Fibroblast of skin of right biceps (primary cell): ENCODE results near the gene ADH5.
A peak's percentile ranks its signal among the peaks of the same experiment; 100 is the strongest.
"Not testable (repeated sequence)": the region's sequence is repeated elsewhere in the genome, so short reads cannot be mapped to it uniquely, and the experiment has no call there.

Experiments
- DNase-seq: peaks from one replicate; pipeline ENCODE4 v3.0.0-alpha.2; 2013

ADH5 gene

DNA sequence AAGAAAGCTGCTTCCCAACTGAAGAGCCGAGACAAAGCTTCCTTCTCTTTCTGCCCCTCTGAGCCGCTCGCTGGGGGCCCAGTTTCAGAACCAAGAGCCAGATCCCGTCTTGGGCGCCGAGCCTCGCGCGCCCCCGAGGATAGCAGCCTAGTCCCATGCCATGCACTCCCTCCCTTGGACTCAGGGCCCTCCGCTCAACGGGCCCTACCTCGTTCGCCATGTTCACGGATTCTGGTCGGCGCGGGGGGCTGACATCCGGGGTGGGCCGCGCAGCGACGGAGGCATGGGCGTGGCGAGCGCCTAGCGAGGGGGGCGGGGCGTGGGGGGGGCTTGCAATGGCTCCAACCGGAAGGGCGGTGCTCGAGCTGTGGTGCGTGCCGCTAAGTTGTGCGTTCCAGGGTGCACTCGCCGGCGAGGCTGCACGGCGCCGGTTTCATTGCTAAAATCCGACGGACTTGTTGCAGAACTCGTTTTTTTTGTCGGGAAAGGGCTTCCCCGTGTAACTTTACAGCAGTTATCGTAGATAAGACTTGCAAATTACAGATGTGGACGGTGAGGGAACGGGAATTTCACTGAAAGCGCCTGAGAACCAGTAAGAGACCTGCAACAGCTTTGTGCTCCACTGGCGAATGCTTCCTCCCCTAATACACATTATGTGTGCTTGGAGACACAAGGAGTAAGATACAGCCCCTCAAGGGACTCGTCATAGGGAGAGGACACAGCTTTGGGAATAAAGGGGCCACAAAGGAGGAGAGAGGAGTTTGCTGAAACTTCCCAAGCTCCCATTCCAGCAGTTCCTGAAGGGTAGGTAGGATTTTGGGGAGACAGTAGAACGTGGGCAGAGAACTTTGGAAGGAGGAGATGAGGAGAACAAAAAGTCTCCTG is at the start of gene ADH5:
TSS of gene ADH5 (minus strand) at position 308 of the 885 bp plus-strand sequence. CDS start at position 220, 88 bp downstream.
- DNase-seq: peak; percentile 89

DNA sequence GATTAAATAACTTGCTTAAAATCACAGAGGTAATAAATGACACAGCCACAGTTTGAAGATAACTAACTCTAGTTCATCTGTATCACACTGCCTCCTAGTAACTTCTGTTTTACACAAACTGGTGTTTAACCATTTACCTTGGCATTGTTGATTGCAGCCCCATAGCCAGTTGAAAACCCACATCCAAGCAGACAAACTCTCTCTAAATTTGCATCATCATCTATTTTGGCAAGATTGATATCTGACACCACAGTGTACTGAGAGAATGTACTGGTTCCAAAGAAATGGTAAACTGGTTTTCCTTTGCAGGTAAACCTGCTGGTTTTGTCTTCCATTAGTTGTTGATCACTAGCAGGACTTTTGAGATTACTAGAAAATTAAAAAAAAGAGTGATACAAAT is 47.7 kb upstream of the ADH5 start:
- no peak for DNase-seq

DNA sequence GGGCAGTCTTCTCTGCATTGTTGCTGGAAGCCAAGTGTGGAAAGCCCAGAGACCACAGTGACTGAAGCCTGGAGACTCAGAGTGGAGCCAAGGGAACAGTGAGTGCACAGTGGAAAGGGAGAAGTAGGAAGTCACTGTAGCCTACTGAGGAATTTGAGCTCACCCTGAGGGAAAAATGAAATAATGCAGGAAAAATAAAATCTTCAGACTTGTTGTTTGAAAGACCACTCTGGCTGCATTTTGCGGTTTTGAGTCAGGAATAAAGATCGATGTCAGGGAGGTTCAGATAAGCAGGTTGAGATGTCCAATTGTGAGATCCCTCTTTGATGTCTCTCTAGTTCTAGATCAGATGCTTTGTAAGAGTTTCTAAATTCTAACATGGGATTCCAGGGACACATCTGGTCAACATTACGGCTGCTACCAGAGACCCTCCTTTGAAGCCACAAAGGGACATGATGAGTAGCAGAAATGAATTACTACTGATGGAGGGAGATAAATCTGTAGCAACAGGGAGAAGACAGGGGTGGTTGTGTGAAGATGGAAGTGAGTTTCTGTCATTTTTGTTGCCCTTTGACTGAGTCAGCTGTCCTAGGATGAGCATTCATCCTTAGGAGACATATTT is 47.1 kb upstream of the ADH5 start:
- DNase-seq: peak; percentile 35

DNA sequence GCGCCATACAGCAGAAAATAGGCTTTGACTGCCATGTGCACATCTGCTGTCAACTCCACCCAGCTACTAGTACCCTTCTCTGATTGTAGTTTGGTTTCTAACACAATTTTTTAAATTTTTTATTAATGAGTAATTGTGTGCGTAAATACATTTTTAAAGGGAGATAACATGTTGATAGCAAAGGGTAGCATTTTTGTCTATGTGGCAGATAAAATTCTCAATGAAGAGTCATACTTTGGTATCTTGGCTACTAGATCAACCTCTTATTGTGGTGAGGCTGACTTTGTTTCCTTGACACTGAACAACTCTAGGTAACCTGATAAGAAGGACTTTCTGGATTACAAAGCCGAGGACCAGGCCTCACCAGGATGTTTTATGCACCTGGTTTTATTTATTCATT is 46.0 kb upstream of the ADH5 start:
- DNase-seq: peak; percentile 3

DNA sequence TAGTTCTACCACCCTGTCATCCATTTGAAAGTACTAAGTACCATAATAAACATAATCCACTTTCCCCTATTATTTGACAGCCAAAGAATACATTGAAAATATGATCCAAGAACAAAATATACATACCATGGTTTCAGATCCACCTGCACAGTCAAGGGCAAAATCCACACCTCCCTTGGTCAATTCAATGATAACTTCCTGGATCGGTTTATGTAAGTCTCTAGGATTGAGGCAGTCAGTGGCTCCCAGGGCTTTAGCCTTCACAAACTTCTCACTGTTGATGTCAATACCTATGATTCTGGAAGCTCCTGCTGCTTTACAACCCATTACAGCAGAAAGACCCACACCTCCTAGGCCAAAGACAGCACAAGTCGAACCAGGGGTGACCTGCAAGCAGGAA is 42.8 kb upstream of the ADH5 start:
- no peak for DNase-seq

DNA sequence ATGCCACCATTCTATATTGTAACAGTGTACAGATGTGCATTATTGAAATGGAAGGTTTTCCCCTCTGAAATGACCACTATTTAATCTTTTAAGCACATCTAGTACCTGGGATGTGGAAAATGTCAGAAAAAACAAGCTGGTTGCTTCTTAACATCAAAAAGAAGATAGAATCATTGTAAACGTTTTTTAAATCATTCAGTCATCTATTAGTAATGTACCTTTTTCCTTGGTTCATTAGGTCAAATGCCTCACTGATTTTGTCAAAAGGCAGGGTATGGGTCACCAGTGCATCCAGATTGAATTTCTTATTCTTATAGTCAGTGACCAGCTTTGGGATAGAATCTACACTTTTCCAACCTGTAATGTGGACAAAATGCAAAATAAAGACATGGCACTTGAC is 37.8 kb upstream of the ADH5 start:
- no peak for DNase-seq

DNA sequence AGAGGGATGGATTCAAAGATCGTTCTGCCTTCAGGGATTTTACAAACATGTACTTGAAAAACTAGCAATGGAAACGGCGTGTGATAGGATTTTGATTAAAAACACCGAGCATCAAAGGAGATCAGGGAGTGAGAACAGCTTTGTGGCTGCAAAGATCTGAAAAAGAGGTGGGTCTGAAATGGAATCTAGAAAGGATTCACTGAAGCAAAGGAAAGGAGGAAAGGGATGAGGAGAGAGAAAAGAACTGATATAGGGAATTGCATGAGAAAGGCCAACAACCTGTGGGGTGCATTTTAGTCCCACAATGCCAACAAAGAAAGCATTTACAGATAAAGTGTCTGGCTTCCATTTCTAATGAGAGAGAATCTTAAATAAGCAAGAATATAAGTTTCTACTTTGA is 32.4 kb upstream of the ADH5 start:
- no peak for DNase-seq

DNA sequence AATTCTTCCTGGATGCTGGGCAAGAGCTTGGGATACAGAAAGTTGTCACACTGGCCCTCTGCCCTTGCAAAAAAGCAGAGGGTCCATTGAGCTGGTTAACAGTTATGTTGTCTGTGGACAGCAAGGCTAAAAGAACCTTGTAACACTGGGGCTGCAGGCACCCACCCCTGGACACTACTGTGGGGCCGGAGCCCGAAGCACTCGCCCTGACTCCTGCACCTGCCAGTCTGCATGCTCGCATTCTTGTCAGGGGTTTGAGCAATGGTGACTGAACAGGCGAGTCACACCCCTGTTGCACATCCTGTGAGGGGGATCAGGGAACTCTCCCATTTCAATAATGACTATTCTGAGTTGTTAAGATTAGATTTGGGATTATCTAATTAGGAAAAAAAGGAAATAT is 31.9 kb upstream of the ADH5 start:
- DNase-seq: no peak

DNA sequence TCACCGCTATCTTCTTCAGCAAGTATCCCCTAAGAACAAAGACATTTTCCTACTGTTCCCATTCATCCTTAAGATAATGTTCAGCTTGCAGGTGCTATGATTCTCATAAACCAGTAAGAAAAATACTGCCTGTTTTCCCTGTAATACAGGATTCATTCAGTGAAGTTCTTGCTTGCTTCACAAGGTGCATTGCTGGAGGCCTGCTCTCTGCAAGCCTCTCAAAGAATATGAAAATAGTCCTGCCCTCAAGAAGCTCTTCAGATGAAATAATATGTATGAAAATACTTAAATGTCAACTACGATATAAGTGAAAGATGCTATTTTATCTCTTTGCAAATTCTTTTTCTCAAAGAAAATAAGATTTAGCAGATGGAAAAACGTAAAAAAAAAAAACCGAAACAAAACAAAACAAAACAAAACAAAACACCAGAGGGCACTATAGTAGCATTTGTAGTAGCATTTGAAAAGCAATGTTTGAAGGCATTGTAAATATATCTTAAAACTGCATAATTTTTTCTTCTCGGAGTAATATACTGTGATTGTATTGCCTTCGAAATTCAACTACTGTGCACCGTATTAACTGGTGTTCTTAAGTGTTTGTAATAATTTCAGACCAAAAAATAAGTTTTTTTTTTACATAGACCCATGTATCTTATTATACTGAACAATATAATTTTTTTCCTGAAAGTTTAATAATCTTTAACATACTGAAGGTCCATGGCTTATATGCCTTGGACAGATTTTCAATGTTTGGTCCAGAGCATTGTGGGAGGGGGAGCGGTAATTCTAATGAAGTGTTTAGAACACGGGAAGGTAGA is 29.5 kb upstream of the ADH5 start:
- no peak for DNase-seq

DNA sequence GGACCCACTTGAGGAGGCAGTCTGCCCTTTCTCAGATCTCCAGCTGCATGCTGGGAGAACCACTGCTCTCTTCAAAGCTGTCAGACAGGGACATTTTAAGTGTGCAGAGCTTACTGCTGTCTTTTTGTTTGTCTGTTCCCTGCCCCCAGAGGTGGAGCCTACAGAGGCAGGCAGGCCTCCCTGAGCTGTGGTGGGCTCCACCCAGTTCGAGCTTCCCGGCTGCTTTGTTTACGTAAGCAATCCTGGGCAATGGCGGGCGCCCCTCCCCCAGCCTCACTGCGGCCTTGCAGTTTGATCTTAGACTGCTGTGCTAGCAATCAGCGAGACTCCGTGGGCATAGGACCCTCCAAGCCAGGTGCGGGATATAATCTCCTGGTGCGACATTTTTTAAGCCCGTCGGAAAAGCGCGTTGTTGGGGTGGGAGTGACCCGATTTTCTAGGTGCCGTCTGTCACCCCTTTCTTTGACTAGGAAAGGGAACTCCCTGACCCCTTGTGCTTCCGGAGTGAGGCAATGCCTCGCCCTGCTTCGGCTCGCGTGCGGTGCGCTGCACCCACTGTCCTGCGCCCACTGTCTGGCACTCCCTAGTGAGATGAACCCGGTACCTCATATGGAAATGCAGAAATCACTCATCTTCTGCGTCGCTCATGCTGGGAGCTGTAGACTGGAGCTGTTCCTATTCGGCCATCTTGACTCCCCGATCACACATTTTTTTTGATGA is 28.7 kb upstream of the ADH5 start:
- not testable (repeated sequence) for DNase-seq

DNA sequence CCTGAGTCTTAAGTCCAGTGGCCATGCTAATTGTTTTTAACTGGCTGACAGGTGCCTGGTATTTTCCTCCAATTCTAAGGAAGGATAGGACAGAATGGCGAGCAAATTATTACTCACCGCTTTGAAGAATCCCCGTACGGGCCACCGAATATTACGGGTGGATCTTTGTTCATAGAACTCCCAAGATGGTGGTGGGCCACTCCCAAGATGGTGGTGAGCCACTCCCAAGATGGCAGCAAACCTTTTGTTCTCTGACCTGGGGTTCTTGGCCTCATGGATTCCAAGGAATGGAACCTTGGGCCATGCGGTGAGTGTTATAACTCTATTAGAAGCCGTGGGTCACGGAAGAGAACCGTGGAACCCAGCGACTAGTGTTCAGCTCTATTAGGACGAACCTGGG is 20.7 kb upstream of the ADH5 start:
- DNase-seq: not testable (repeated sequence)

DNA sequence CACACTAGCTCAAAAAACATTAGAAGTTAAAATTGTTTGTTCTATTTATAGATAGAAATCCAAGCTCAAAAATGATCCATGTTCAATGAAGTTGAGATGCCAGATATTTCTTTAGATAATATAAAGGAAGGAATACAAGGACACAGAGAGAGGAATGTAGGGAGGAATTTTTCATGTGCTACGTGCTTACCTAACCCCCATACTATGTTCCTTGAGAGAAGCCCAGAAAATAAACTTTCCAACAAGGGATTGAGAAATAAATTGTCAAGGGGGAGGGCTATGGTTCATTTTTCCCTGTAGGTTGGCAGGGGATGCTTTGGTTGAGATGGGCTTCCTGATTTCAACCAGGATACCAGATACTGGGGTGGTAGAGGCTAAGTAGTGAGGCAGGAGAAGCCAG is 15.6 kb upstream of the ADH5 start:
- peak; percentile 33 for DNase-seq

DNA sequence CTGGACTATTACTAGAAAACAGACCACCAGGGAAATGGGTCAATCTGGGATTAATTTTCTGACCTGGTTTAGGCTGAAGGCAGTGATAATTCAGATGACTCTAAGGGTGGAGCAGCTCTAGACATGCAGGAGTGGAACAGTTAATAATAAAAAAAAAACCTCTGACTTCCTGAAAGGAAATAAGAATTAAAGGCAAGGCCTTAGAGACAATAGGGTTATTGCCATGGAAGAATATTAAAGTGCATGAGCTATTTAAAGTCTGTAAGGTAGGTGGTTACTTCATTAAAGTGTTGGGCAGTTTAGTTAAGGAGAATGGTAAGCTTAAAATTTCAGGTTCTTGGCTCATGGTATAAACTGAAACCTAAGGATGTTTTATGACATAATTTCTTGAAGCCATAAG is 14.6 kb upstream of the ADH5 start:
- DNase-seq: no peak

DNA sequence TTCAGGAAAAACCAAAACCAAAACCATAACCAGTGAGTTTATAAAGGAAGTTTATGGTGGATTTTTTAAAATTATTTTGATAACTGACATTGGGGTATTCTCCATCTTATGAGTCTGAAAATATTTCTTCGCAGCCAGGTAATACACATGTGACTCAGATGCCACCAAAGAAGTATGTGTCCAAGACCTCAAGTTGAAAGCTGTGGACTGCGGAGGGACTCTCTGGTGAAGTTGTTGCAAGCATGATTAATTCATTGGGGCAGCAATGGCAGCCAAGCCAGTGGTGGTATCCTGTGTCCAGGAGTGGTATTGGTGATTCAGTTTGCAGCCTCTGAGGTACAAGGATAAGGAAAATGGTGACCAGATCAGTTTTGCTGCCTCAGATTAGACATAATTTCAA is 14.0 kb upstream of the ADH5 start:
- DNase-seq: peak; percentile 11

DNA sequence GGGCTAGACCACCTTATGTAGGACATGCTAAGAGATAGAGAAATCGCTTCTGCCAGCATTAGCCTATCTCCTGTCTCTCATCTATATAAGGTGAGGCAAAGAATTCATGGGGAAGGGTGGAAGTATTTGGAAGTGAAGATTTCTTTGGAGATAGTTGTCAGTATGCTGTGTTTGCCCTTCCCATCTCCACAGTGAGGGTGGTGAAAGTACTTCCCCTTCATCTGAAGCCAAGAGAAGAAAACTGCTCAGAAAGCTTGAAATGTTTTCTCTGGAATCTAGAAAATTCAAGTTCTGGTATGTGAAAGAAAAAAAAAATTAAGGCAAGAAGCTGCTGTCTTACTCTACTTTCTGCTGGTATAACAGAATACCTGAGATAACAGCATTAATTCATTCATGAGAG is 12.3 kb upstream of the ADH5 start:
- DNase-seq: peak; percentile 50

DNA sequence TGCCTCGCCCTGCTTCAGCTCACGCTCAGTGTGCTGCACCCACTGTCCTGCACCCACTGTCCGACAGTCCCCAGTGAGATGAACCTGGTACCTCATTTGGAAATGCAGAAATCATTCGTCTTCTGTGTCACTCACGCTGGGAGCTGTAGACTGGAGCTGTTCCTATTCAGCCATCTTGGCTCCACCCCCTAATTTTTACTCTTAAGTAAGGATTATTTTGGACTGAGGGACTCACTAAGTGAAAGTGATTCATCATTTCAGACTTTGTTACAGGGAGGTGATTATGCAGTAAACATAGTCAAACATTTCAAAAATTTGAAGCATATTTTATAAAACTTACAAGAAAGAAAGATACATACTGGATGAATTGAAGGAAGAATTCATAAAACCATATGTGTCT is 11.2 kb upstream of the ADH5 start:
- peak; percentile 55 for DNase-seq

DNA sequence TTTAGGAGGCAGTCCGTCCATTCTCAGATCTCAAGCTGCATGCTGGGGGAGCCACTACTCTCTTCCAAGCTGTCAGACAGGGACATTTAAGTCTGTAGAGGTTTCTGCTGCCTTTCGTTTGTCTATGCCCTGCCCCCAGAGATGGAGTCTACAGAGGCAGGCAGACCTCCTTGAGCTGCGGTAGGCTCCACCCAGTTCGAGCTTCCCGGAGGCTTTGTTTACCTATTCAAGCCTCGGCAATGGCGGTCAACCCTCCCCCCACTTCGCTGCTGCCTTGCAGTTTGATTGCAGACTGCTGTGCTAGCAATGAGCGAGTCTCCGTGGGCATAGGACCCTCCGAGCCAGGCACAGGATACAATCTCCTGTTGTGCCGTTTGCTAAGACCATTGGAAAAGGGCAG is 10.7 kb upstream of the ADH5 start:
- DNase-seq: no peak

DNA sequence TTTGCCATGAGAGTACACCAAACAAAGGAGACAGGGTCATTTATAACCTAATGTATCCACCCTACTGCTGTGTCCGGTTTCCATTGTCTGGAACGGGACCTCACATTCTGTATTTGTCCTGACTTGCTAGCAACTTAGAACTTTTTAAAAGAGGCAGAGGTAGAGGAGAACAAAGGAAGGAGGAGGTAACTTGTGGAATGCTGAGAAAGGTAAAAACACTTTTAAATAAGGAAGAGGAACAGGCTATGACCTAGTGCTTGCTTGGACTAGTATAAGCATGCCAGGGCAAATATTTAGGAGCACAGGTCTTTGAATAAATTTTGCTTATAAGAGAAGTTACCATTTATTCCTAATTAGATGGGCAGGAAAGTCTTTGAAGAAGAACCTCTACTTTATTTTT is 3.3 kb upstream of the ADH5 start:
- DNase-seq: not testable (repeated sequence)

DNA sequence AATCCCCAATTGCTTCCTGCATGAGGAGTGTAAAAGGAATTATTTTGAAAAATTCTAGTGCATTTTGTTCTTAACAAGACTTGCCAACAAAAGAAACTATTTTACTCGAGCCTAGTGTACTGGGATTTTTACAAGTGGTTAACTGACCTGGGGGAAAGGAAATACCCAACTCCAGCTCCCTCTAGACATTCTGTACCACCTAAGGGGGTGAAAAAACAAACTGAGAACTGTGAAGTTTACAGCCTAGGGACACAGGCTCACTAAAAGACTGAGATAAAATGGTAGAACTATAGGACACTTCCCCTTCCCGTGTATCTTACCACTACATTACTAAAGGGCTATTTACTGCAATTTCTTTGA is 2.6 kb upstream of the ADH5 start:
- no peak for DNase-seq

DNA sequence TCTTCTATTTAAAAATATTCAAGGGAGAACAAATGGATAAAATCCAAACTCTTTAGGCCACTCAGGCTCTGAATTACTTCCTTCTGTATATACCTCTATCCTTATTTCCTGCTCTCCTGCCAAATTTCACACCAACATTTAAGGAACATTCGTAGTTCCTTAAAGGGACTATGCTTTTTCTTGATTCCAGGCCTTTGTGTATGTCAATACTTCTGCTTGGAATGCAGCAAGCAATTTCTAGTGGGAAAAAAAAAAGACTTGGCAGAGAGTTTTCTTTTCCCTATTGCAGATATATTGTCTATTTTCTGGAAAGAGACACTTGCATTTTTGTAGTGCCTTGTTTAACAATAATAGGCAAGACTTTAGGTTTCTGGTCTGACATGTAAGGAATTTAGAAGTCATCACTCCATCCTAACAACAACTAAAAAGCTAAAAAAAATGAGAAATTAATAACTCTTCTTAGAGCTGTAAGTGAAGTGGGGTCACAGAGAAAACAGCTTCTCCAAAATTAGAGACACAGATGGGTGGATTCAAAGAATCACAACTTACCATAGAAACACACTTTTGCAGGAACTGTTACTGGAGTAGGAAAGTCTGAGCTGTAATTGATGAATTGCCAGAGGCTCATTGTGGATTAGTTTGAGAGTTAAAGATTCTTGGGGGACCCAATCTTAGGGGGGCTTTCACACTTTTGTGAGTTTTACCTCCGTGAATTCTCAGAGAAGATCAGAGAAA is 2.1 kb upstream of the ADH5 start:
- DNase-seq: peak; percentile 33

DNA sequence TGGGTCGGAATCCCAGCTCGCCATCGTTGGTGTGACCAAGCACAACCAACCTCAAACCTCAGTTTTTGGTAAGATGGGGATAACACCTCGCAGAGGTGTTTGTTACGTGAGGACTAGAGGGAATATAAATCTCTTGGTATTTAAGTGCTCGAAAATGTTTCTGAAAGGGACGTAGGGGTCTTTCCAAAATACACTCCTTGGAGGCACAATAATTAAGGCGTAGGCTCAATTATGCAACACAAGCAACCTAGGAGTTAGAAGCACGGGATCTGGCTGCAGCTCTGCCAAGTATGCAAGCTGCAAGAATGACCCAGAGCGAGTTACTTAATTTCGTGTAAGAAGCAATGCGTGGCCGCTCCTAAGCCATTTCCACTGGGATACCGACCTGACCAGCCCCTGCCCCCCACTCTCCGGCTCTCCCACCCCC is 552 bp downstream of the ADH5 start:
- DNase-seq: peak; percentile 66

DNA sequence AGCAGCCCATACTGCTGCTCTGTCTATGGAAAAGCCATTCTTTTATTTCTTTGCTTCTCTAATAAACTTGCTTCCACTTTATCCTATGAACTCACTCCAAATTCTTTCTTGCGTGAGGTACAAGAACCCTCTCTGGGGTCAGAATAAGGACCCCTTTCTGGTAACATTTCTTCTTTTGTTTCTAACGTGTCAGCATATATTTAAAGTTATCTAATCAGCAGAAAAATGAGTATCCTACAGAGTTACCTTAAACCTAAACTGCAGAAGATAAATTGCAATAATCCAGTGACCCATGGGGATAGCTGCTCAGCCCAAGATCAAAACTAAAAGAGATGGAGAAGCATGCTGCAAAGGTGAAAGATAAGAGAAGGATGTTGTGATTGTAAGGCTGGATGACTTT is 4.0 kb downstream of the ADH5 start:
- no peak for DNase-seq
